HG03521 (cell line): Measurements from ENCODE around the gene DARS2.
"Not testable (repeated sequence)": the region's sequence is repeated elsewhere in the genome, so short reads cannot be mapped to it uniquely, and the experiment has no call there.

Source experiments
- ATAC-seq: cut with Tn5 transposase; IDR thresholded peaks from one replicate; pipeline ENCODE4 v1.9.1; 2021; ENCODE audit warnings: mild to moderate bottlenecking, moderate library complexity; ENCODE audit not compliant: unreplicated experiment

Gene DARS2, protein sequence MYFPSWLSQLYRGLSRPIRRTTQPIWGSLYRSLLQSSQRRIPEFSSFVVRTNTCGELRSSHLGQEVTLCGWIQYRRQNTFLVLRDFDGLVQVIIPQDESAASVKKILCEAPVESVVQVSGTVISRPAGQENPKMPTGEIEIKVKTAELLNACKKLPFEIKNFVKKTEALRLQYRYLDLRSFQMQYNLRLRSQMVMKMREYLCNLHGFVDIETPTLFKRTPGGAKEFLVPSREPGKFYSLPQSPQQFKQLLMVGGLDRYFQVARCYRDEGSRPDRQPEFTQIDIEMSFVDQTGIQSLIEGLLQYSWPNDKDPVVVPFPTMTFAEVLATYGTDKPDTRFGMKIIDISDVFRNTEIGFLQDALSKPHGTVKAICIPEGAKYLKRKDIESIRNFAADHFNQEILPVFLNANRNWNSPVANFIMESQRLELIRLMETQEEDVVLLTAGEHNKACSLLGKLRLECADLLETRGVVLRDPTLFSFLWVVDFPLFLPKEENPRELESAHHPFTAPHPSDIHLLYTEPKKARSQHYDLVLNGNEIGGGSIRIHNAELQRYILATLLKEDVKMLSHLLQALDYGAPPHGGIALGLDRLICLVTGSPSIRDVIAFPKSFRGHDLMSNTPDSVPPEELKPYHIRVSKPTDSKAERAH

DNA sequence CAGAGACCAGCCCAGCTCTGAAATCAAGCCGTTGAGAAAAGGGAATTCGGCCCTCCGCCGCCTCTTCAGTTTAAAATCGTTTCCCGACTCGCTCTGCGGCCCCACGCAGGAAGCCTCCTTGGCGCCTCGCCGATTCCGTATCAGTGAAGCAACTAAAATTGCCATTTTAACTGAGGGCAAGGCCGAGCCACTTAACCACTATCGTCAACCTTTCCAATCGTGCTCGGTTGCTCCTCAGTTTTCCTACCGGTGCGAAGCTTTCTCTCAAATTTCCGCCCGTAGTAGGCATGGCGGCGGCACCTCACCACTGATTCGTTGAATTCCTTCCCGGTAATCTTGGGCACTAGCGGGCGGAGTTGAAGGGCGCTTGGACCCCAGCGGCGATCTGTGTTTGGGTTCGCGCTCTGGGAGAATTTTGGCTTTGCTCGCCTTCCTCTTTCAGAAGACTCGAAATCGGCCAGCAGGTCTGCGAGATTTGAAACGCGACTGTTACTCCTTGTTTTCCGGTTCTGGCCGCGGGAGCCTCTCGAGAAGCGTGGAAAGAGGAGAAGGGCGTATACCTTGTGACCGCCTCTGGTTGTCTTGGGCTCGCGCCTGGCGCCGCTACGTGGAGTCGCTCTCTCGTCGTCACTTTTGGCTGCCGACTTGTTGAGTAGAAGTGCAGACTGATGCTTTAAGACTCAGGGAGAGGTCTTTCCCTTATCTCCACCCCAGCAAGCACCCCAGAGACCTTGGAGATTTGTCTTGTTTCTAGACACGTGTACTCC is at the start of gene DARS2, which contains the start of gene CENPL:
DARS2 (plus strand) TSS at position 359 of the 767 bp plus-strand sequence. CDS start 557 bp downstream, outside the sequence.
CENPL (minus strand) TSS at position 569 of the 767 bp plus-strand sequence. CDS start 13,584 bp downstream, outside the sequence.
- ATAC-seq = peak; percentile 82

DNA sequence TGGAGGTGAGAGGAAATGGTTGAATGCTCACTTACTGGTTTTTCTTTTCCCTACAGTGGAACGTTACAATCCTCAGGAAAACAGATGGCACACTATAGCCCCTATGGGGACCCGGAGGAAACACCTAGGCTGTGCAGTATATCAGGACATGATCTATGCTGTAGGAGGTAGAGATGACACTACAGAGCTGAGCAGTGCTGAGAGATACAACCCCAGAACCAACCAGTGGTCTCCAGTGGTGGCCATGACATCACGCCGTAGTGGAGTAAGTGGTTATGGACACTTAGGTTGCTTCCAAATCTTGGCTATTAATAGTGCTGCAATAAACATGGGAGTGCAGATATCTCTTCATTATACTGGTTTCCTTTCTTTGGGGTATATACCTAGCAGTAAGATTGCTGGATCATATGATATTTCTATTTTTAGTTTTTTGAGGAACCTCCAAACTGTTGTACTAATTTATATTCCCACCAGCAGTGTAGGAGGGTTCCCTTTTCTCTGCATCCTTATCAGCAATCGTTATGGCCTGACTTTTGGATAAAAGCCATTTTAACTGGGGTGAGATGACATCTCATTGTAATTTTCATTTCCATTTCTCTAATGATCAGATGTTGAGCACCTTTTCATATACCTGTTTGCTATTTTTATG is 48.8 kb upstream of the DARS2 start:
- no peak for ATAC-seq

DNA sequence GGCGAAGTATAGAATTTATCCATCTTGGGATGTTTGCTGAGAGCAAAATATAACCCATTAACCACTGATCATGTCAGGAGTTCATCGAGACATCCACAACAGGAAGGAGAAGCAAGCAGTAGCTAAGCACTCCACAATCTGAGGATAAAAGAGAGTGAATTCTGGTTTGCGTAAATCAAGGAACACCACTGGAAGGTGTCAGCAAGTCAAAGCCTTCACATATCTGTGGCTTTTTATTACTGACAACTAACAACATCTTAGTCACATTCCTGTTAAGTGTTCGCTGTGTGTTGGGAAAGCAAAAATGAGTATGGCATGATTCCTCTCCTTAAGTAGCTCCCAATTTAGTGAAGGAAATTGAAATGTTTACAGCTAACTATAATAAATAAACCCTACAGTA is 44.5 kb upstream of the DARS2 start:
- ATAC-seq = no peak

DNA sequence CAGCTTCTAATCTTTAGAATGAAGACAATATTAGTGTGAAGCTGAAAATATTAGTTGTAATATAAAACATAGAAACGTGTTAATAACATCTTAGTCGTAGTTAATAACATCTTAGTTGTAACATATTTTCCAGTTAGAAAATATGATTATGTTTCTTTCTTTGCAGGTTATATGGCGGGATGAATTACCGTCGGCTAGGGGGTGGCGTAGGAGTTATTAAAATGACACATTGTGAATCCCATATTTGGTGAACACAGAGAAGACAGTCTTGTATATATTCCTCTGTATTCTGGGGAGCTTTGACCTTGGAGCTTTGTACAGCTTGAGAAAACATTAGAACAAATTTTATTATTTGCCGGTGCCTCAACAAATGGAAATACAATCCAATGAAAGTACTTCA is 39.5 kb upstream of the DARS2 start:
- no peak for ATAC-seq

DNA sequence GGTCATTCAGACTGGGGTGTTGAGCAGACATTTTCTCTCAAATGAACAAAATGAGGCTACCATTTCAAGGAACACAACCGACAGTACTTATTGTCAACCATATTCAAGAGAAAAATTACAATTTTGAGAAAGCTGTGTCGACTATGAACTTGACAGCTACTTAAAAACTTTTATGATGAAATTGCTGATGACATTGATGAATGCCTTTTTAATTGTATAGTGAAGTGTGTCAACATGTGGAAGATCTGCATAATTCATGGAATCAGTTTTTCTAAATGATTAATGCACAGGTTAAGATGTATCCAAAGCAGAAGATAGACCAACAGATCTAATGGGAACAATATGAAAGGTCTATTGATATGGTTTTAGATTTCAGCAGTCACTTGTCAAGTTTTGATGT is 34.6 kb upstream of the DARS2 start:
- ATAC-seq = no peak

DNA sequence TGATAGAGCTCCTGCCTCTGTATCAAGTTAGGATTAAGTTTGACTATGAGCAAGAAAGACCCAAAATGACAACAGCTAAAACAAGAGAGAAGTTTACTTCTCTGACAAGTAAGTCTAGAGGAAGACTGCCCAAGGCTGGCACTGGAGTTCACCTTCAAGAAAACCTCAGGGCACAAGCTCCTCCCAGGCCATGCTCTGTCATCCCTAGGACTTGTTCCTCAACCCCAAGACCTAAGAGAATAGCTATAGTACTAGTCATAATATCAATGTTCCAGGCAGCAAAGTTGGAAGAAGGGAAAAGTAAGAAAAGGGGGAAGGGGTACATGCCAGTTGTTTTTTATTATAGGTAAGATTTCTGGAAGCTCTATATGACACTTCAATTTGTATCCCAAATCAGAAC is 26.4 kb upstream of the DARS2 start:
- ATAC-seq = no peak

DNA sequence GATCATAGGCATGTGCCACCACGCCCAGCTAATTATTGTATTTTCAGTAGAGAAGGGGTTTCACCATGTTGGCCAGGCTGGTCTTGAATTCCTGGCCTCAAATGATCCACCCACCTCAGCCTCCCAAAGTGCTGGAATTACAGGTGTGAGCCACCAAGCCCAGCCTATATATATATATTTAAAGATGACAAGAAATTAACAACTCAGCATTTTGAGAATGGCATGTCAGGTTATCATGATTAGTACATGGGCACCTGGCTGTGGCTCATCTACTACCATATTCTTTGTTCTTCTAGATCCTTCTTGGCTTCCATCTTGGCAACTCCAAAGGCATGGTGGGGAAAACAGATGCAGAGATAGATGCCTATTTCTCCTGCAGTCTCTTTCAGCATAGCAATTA is 24.5 kb upstream of the DARS2 start:
- not testable (repeated sequence) for ATAC-seq

DNA sequence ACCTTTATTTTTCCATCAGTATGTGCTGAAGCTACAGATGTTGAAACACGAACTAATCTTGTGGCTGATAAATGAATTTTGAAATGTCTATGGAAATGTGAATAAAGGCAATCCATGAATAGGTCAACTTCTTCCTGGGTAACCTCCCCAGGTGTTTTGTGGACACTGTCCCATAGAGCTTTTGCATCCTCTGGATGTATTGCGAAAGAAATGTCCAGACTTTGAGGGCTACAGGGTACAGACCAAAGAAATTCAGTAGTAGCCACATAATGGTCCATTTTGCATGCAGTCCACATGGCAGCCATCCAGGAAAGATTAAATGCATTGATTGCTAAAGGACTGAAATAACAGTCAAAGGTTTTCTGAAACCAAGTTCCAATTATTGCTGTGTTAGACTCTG is 21.5 kb upstream of the DARS2 start:
- ATAC-seq = no peak

DNA sequence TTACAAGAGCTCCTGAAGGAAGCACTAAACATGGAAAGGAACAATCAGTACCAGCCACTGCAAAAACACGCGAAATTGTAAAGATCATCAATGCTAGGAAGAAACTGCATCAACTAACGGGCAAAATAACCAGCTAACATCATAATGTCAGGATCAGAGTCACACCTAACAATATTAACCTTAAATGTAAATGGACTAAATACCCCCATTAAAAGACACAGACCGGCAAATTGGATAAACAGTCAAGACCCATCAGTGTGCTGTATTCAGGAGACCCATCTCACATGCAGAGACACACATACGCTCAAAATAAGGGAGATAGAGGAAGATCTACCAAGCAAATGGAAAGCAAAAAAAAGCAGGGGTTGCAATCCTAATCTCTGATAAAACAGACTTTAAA is 10.8 kb upstream of the DARS2 start:
- not testable (repeated sequence) for ATAC-seq

DNA sequence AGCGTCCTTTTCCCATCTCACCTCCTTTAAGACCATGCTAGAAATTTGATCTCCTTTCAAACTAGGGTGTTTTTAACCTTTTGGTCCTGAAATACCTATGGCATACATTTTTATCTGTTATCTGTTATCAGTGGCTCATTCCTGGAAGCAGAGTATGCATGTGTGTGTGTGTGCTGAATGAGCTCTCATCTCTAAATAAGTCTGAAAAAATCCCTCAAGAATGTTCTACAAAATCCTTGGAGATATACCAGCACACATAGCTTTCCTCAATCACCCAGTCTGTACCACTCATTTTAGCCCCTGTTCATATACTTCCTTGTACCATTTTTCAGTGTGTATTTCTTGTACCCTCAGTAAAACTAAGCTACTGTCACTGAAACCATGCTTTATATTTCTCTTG is 6.0 kb upstream of the DARS2 start:
- no peak for ATAC-seq

DNA sequence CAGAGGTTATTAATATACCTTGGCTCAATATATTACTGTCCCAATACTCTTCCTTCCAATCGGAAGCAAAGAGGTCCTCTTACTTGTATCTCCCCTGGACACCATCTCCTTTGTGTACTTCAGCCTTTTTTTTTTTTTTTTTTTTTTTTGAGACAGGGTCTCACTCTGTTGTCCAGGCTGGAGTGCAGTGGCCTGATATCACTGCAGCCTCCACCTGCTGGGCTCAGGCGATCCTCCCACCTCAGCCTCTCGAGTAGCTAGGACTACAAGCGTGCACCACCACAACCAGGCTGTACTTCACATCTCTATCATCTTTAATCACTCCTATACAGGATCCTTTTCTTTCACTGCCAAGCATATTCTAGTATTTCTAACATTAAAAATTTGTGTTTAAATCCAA is 2.8 kb upstream of the DARS2 start:
- no peak for ATAC-seq

DNA sequence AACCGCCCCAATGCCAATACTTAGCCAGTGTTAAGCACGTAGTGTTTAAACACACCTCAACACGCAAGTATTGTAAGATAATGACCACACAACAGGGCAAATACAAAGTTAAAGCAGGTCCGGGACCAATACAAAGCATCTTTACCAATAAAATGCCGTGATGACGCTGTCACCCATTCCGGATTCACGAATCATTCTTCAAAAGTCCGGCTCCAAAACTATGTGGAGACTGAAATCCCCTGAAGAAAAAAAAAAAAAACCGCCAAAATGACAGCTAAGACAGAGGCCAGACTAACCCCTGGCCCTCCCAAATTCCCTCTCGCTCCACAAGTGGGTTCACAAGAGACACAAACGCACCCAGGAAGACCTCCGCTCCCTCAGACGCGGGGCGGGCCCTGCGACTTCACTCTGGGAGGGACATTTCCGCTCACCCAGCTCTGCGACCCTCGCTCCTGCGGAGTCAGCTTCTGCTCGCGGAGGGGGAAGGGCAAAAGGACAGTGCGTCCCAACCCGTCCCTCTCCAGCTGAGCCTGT is 625 bp upstream of the DARS2 start:
- peak; percentile 32 for ATAC-seq

DNA sequence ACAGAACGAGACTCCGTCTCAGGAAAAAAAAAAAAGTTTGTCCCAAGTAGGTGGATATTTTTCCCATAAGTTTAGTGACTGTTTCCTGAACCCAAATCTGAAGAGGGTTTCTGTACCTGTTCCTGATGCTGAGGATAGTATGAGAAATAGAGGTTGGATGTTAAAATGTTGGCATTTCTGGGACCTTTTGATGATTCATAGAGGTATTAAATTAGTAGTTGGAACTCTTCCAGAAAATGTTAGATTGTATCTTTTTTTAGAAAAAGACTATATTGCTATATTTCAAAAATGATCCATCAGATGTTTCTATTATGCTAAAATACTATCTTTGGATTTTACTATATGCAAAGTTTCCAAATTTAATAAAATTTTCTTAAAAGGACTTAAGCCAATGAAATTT is 3.1 kb downstream of the DARS2 start:
- ATAC-seq = no peak

DNA sequence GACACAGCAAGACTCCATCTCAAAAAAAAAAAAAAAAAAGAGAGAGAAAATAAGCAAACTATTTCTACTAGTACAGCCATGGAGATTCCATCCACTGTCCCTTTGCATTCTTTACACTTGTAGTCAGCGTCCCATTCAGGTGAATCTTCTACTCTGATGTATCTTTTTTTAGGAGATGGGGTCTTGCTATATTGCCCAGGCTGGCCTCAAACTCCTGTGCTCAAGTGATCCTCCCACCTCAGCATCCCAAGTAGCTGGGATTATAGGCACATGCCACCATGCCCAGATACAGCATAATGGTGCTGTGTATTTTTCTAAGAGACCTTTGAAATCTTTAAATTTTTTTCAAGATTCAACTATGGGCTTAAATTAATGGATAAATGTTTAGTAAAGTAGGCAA is 8.3 kb downstream of the DARS2 start:
- no peak for ATAC-seq

DNA sequence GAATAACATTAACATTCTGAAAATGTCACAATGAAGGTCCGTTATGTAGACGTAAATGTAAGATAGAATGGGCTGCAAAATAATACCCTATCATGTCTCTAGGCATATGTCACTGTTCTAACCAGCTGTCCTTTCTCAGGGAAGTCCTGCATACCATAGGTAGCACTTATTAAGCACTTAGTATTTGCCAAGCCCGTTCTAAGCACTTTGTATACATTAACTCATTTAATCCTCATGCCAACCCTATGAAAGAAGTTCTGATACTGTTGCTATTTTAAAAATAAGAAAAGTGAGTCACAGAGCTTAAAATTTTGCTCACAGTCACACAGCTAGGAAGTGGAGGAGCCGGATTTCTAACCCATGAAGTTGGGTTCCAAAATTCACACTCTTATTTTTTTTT is 27.6 kb downstream of the DARS2 start:
- no peak for ATAC-seq

DNA sequence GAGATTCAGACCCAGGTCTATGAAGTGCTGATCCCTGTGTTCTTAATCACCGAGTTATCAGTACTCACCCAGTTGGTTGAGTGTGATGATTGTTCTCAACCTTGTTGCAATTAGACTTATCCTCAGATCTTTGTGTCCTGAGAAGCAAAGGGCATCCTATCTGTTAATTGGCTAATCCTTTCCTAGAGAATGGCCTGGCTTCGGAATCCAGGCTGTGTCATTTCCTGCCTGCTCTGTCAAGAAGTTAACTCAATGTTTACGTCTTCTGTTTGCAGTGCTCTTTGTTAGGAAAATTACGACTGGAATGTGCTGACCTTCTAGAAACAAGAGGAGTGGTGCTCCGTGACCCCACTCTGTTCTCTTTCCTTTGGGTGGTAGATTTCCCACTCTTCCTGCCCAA is 28.6 kb downstream of the DARS2 start:
- no peak for ATAC-seq

DNA sequence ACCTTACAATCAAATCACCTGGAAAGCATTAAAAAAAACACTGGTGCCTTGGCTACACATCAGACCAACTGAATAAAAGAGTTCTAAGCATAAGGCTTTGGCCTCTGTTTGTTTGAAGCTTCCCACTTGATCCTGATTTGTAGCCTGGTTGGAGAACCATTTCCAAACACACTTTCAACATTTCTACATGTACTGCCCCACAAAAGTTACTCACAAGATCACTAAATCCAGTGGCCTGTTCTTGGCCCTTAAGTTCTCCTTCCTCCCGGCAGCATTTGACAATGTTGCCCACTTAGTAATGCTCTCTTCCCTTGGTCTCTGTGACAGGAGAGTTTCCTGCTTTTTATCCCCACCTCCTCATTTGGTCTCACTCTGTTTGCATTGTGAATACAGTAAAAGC is 31.5 kb downstream of the DARS2 start:
- ATAC-seq = no peak

DNA sequence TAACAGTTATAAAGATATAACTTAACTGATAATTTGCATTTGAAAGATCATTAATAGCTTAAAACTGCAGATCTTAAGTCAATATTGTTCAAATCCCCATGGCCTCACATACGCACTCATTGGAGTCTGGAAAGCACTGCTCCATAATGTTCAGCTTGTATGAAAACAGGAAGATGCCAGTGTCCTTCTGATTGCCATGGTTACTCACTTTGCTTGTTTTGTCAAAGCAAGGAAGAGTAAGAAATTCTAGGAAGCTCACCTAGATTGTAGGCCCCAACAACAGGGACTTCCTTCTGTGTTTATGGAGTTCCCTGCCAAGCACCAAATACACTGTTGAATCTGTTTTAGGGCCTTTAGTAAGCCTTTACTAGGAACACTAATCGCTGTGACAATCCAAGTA is 32.4 kb downstream of the DARS2 start:
- ATAC-seq = no peak

DNA sequence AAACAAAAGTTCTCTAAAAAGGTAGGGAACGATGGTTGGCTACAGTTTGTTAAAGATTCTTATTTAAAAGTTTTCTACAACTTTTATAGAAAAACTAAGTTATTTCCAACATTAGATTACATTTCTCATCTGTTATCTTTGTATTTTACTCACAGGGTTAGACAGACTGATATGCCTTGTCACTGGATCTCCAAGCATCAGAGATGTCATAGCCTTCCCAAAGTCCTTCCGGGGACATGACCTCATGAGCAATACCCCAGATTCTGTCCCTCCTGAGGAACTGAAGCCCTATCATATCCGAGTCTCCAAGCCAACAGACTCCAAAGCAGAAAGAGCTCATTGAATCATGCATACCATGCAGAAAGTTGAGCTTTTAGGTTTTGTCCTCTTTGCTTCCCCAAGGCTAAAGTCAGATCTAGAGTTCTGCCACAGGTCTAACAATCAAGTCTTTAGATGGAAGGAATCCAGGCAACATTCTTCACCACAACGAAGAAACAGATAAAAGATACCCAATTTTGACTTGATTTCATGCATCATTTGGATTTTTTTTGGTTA is 33.0 kb downstream of the DARS2 start:
- ATAC-seq = no peak

DNA sequence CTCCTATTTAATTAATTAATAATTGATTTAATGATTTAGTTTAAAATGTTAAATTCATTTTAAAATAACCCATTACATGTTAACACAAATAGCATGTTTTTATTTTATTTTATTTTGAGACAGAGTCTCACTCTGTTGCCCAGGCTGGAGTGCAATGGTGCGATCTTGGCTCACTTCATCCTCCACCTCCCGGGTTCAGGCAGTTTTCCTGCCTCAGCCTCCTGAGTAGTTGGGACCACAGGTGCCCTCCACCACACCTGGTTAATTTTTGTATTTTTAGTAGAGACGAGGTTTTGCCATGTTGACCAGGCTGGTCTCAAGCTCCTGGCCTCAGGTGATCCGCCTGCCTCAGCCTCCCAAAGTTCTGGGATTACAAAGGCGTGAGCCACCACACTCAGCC is 35.1 kb downstream of the DARS2 start:
- not testable (repeated sequence) for ATAC-seq

DNA sequence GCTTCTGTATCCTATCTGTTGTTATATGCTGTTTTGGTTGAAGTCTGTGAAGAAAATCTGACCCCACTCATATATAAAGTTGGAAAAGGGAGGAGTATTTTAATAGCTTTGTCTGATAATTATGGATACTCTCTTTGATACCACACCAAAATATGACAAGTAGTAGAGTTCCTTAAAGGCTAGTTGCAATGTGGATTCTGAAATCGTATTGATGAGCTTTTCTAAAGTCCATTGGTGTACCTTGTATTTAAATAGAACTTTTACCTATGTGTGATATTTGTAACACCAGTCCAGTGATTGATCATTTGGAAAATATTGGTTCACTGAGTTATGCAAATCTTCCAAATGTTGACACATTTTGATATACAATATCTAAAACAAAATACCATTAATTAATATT is 35.6 kb downstream of the DARS2 start:
- no peak for ATAC-seq
